BJ (cell line): ENCODE measurements around the gene PRKCA. TPM values are rescaled to one million over a fixed set of nuclear protein-coding genes. Genes with fewer than 3 reads are reported as not detected.

Experiments used
- CTCF ChIA-PET: fragments of 350-600 bp; formaldehyde crosslinking; extraction: SDS; loops from one replicate; lab custom pipeline; 2021; ENCODE audit warnings: antibody characterized with exemption, inconsistent platforms; lab: Yijun Ruan, JAX
- POLR2A ChIA-PET: fragments of 300-600 bp; sonication (Branson Sonifier 250); formaldehyde crosslinking; extraction: SDS; loops from one replicate; lab custom pipeline; 2021; ENCODE audit warnings: antibody characterized with exemption; lab: Charles Lee
- DNase-seq: peaks from one replicate; pipeline ENCODE4 v3.0.0-alpha.2; 2011; ENCODE audit warnings: low read depth
- H3K27me3 ChIP-seq: 2 replicates; pipeline ENCODE4 v1.6.0; 2011; ENCODE audit warnings: low read length; ENCODE audit not compliant: control insufficient read depth, insufficient read depth
- H3K36me3 ChIP-seq: 2 replicates; pipeline ENCODE4 v1.5.1; 2011; ENCODE audit warnings: low read length; ENCODE audit not compliant: control insufficient read depth, insufficient read depth
- H3K4me3 ChIP-seq: 2 replicates; pipeline ENCODE4 v1.5.1; 2011; ENCODE audit warnings: low read depth, mild to moderate bottlenecking, control low read depth, low read length
- polyA plus RNA-seq: library from polyadenylated mRNA; depleted of rRNA; stranded (reverse); fragments of >200 nt; gene quantifications from 2 replicates; pipeline ENCODE4 v1.2.3, GENCODE V29; 2011
- TF ChIP-seq, protein P1 (sequence below): IDR thresholded peaks from 2 replicates; pipeline ENCODE4 v1.5.1; 2011; ENCODE audit warnings: low read depth, mild to moderate bottlenecking, control low read depth, inconsistent platforms, low read length, moderate library complexity; ENCODE audit not compliant: insufficient read depth

Gene PRKCA
- polyA plus RNA-seq, 1 experiment: 38.7 TPM

DNA sequence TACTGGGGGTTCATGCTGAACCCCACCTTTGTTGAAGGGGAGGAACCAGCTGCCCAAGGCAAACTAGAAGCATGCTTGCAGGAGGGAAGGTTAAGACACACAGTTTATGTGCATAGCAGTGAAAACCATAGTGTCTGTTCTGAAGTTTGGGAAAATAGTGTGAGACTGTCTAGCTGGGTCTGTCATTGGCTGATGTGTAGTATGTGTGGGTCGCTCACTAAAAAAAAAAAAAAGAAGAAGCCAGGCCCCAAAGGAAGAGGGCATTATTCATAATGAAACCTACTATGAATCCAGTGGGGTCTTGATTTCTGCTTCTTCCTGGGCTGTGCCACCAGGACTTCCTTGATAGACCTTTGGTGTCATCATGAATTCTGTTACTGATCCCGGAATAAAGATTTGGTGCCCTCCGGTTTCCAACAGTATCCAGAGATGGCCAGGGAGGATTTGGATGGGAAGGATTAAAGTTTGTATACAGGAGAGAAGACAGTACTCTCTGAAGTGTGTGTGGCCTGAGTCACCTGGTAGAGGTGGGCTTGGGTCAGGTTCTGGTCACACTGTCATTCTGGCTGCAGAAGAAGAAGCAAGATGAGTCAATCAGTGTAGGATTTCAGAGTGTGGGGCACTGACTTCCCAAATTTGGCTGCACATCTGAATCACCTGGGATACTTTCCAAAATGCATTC lies 220.3 kb downstream of the PRKCA start:
- no peak overlapping the region for H3K4me3 ChIP-seq
- no peaks in the 10 kb centered on the region for H3K36me3 ChIP-seq
- TF ChIP-seq, protein P1, sequence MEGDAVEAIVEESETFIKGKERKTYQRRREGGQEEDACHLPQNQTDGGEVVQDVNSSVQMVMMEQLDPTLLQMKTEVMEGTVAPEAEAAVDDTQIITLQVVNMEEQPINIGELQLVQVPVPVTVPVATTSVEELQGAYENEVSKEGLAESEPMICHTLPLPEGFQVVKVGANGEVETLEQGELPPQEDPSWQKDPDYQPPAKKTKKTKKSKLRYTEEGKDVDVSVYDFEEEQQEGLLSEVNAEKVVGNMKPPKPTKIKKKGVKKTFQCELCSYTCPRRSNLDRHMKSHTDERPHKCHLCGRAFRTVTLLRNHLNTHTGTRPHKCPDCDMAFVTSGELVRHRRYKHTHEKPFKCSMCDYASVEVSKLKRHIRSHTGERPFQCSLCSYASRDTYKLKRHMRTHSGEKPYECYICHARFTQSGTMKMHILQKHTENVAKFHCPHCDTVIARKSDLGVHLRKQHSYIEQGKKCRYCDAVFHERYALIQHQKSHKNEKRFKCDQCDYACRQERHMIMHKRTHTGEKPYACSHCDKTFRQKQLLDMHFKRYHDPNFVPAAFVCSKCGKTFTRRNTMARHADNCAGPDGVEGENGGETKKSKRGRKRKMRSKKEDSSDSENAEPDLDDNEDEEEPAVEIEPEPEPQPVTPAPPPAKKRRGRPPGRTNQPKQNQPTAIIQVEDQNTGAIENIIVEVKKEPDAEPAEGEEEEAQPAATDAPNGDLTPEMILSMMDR: no peak
- DNase-seq: no peak
- CTCF ChIA-PET: interaction anchor here (0.7 to 2.7 kb wide), 2 partner anchors 9 to 18 kb away, joined by 3 to 5 read pairs; no protein-coding TSS in a partner anchor
- H3K27me3 ChIP-seq: no peaks in the 10 kb centered on the region
- POLR2A ChIA-PET: no interaction called here

DNA sequence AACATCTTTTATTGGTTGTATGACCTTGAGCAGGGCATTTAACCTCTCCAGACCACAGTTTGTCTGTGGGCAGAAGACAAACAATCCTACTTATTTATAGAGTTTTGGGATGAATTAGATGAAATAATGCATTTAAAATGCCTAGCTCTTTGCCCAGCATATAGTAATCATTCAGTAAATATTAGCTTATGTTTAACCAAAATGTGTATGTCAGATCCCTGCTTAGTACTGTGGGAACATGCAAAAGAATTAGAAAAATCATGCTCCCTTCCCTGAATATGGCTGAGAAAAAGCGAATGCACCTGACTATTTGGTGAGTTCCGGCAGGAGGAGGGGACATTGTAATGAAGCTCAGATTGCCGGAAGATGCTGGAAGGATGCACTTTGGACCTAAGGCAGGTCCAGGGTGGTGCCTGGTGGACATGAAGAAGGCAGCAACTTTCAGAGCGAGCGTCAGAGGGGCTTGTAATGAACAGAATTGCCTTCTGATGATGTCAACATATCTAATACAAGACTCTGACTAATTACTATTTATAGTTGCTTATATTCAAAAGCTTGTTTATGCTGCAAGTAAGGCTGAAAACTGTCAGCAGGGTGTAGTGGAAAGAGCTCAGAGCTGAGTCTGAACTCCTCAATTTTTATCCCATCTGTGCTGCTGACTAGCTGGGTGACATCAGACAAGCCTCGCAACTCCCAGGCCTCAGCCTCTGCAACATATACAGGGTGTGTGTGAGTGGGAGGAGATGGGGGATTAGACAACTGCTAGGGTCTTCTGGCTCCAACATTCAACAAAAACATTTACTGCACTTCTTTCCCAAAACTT lies 221.2 kb downstream of the PRKCA start:
- CTCF ChIA-PET: interaction anchor here (0.7 kb wide), 2 partner anchors 9 to 18 kb away, joined by 3 read pairs; no protein-coding TSS in a partner anchor
- TF ChIP-seq, protein P1: no peak
- H3K36me3 ChIP-seq: no peaks in the 10 kb centered on the region
- no peaks in the 10 kb centered on the region for H3K27me3 ChIP-seq
- POLR2A ChIA-PET: no interaction called here
- no peak for DNase-seq
- no peak overlapping the region for H3K4me3 ChIP-seq

DNA sequence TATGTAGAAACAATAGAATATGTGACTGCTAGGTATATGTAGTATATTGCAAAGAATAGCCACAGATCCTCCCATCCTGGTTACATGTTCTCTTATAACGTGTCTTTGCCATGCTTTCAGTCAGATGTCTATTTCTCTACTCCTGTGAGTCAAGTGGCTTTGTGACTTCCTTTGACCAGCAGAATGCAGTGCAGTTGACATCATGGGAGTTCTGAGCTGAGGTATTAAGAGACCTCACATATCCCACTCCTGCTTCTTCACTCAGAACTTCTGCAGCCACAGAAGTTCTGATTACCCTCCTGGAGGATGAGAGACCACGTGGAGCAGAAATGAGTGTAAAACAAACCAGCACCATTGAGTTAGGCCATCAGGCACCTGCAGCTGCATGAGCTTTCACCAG lies 222.5 kb downstream of the PRKCA start:
- POLR2A ChIA-PET: no interaction called here
- CTCF ChIA-PET: no interaction called here

DNA sequence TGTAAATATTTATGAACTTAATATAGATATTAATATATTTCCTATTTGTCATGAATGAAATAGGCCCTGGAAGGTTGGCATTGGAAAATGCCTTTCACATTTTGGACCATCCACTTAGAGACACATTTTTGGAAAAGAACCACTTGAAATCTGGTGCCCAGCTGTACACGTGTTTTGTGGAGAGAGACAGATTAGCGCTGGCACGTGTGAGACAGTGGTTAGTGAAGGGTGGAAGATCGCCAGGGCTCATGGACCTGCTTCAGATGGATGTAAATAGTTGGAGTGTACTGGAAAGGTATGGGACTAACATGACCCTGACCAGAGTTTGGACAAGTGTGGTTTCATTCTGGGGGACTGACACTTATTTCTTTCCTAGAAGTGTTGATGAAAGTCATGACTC lies 222.9 kb downstream of the PRKCA start:
- CTCF ChIA-PET: interaction anchor here (0.6 kb wide), 1 partner anchor 60 kb away, joined by 5 read pairs; no protein-coding TSS in a partner anchor
- TF ChIP-seq, protein P1: no peak

More for the DNA sequence above, 222.5 kb downstream of the PRKCA start:
- no peaks in the 10 kb centered on the region for H3K36me3 ChIP-seq
- TF ChIP-seq, protein P1: no peak
- DNase-seq: no peak
- H3K27me3 ChIP-seq: no peaks in the 10 kb centered on the region
- H3K4me3 ChIP-seq: no peak overlapping the region

DNA sequence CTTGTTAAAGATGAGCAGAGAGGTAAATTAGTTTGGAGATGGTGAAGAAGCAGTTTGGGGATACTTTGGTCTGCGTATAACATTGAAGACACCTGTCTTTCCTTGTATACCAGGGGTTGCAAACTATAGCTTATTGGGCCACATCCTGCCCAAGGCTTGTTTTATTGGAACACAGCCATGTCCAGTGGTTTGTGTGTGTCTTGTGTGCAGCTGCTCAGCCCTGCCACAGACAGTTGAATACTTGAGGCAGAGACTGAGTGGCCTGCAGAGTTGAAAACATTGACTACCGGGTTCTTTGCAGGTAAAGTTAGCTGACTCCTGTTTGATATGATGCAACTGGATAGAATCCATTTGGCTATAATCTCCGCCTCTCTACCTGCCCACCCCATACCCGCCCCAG lies 224.4 kb downstream of the PRKCA start:
- H3K27me3 ChIP-seq: no peaks in the 10 kb centered on the region
- POLR2A ChIA-PET: no interaction called here
- H3K36me3 ChIP-seq: no peaks in the 10 kb centered on the region; the same call in 1 of the 2 replicates
- CTCF ChIA-PET: no interaction called here
- no peak for DNase-seq
- H3K4me3 ChIP-seq: no peak overlapping the region
- TF ChIP-seq, protein P1: no peak

More for the DNA sequence above, 222.9 kb downstream of the PRKCA start:
- DNase-seq: no peak
- Histone ChIP-seq H3K36me3 (no peaks in the 10 kb centered on the region), H3K4me3 (no peak overlapping the region), H3K27me3 (no peaks in the 10 kb centered on the region)
- POLR2A ChIA-PET: no interaction called here
